ENCODE results near the gene KBTBD12.

Gene KBTBD12

GRCh38 chr3:128036119-128036518 lies 121.1 kb downstream of the KBTBD12 start:
- no peak for DNase-seq

Measured in SHP77 treated with DMSO at 0.1 percent for 48 hours (cell line).